IPS-18c (cell line): Measurements from ENCODE around the gene LECT2.

ENCODE experiments used
- H3K4me3 ChIP-seq: 2 replicates; pipeline ENCODE4 v1.7.0; 2013; ENCODE audit warnings: low read depth, mild to moderate bottlenecking, low read length, moderate library complexity; ENCODE audit not compliant: insufficient read depth
- H3K9me3 ChIP-seq: one replicate; pipeline ENCODE4 v1.6.1; 2013; ENCODE audit warnings: mild to moderate bottlenecking, low read length, moderate library complexity; ENCODE audit not compliant: control insufficient read depth, insufficient read depth

Gene LECT2

GRCh38 chr5:135954899-135955298 lies at the start of gene LECT2:
Gene LECT2 (minus strand): TSS chr5:135954983. CDS start chr5:135954833, 150 bp downstream.
- Histone ChIP-seq H3K4me3 (no peak within 1 kb of the TSS), H3K9me3 (no peaks in the 10 kb centered on the region)

DNA sequence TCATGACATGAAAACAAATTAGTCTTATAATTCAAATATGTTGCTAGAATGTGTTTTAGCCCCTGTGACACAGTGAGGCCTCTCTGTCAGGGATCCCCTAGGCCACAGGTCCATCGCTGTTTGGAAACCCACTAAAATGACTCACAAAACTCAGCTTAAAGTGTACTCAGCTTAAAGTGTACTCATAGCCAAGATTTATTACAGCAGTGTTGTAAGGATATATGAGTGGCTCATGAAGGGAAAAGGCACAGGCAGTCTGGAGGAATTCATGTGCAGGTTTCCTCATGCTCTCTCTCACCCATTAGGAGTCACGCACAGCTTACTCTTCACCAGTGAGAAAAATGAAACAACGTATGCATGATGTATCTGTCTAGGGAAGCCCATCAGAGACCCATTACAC lies 49.7 kb upstream of the LECT2 start:
- Histone ChIP-seq H3K9me3 (no peaks in the 10 kb centered on the region), H3K4me3 (no peak overlapping the region)

DNA sequence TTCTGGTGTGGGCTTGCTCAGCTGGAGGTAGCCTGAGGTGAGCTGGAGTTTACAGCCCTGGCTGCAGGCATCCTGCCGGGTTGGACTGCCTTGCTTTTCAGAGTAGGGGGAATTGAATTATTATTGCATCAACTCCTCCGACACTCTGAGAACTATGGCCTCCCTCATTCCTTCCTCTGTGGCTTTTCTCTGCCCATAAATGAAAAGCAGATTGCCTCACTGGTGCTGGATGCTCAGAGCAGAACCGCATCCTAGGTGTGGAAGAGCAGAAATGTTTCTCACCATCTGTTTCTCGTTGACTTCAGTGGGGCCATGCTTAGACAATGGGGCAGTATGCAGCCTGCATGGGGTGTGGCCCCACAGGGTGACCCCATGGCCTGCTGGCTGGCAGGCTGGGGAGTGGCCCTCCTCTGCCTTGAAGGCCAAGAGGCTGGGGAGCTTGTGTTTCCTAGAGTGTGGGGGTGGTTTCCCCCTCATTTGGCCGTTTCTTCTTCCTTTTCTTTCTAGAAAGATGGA lies 46.7 kb upstream of the LECT2 start:
- Histone ChIP-seq H3K4me3 (no peak overlapping the region), H3K9me3 (peaks cover 2% of the 10 kb centered on the region)

GRCh38 chr5:136000932-136001331 lies 46.1 kb upstream of the LECT2 start:
- no peak overlapping the region for H3K4me3 ChIP-seq
- H3K9me3 ChIP-seq, result peaks cover 2% of the 10 kb centered on the region

DNA sequence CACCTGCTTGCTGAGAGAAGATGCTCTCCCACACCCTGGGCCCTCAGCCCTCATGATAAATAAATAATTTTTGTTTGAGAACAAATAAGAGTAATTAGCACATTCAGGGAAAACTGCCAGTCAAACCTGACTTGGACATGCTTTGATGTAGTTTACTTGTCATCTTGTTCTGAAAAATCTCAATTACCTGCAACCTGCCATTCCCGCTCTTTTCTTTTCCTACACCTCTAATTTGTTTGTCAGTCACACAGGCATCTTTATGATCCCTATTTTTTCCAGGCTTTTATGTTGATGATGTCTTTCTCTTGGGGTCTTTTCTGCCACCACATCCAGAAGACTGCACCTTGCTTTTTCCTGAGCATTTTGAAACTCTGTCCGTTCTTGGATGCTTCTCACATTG lies 45.4 kb upstream of the LECT2 start:
- H3K4me3 ChIP-seq, result no peak overlapping the region
- H3K9me3 ChIP-seq, result peaks cover 2% of the 10 kb centered on the region

DNA sequence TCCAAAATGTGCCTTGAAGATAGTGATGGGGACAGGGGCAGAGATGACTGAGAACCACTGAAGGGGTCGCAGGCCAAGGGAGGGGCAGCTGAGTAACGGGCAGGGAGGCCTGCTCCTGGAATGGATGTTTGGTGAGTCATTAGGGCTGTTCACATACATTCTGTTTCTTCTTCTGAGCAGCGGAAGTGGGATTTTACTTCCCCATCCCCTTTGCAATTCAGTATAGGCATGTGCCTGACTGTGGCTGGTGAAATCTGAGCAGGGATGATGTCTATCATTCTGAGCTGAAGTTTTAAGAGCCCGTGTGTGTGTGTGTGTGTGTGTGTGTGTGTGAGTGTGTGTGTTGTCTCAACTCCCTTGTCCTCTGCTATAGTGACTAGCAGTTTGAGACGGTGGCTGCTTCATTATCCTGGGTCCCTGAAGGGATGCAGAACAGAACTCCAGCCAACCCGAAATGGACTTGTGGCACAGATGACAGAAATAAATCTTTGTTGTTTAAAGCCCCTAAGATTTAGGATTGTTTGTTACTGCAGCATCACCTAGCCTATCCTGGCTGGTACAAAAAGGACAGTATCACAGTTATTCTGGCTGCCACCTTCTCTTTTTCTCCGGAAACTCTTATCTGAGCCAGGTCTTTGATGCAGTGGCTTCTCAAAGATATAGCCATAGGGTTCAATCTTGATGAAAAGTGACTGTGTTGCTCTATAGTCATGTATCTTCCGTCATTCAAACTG lies 44.8 kb upstream of the LECT2 start:
- H3K4me3 ChIP-seq, result no peak overlapping the region
- peaks cover 2% of the 10 kb centered on the region for H3K9me3 ChIP-seq

GRCh38 chr5:135998889-135999288 lies 44.1 kb upstream of the LECT2 start:
- no peak overlapping the region for H3K4me3 ChIP-seq
- peaks cover 2% of the 10 kb centered on the region for H3K9me3 ChIP-seq

GRCh38 chr5:135997673-135998335 lies 43.0 kb upstream of the LECT2 start:
- Histone ChIP-seq H3K4me3 (no peak overlapping the region), H3K9me3 (peaks cover 2% of the 10 kb centered on the region)

- Histone ChIP-seq H3K4me3 (no peak overlapping the region), H3K9me3 (peaks cover 2% of the 10 kb centered on the region)
Measured at GRCh38 chr5:135996611-135997010, 41.8 kb upstream of the LECT2 start.

DNA sequence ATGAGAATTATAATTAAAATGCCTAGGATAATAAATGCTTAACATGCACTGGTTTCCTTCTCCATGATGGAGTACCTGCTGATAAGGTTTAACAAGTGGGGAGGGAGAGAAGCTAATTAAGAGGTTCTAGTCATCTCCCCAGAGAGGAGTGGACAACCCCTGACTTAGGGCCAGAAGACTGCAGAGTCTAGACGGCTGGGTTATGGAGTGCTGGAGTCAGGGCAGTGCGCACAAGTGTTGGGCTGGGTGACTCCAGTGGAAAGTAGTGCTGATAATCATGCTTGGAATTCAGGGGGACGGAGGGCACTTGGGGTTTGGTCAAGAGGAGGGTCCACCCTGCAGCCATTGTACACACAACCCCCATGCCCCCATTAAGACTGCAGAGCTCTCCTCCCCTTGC lies 41.2 kb upstream of the LECT2 start:
- H3K9me3 ChIP-seq, result peaks cover 2% of the 10 kb centered on the region
- no peak overlapping the region for H3K4me3 ChIP-seq

DNA sequence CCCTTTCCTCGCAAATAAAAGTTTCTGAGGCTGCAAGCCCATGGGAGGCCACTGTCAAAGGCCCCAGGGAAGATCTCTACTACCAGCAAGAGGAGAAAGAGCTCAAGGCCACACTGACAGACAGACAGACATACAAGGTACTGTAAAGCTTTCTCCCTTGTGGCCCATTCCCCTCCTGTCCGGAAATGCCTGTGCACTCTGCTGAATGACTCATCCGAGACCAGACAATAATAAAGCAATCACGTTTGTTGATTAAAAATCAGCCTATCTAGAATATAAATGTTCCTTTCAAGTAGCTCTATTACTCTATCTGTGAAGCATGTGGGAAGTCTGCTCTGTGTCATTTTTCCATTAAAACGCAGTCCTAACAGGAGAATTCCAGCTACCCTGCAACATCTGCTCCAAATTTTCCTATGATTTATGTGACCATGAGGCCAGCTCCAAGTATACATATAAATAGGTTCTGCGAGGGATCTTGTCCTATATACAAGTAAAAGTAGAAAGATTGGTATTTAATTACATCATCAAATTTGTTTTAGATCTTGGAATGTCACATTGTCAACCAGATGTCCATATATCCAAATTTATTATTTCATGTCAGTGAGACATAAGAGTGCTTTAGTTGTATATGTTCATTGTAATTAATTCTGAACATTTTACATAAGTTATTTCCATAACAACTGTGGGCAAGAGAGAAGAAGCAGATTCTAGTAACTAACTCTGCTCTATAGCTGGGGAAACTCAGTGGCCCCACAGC lies 39.3 kb upstream of the LECT2 start:
- H3K9me3 ChIP-seq, result peaks cover 2% of the 10 kb centered on the region
- no peak overlapping the region for H3K4me3 ChIP-seq

DNA sequence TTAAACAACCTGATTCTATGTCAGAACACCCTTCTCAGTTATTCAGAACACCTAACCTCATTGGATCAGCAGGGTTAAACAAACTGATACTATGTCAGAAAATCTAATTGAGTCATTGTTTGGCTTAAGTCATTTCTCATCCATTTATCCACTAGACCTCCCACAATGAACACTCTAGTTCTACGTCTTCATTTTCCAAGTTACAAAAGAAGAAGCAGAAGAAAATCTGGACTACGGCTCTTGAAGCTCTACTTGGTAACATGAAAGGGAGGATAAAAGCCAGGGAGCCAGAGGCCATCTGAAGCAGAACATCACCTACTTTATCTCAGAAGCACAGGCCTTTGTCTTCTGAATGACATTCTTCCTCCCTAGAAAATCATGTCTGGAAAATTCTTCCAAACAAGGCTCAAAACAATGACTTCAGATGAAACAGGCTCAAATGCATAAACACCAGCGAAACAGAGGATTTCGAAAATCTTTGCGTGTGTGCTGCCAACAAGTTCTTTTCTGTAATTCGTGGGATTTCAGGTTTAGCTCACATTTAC lies 38.6 kb upstream of the LECT2 start:
- no peak overlapping the region for H3K4me3 ChIP-seq
- H3K9me3 ChIP-seq, result no peaks in the 10 kb centered on the region

- H3K4me3 ChIP-seq, result no peak overlapping the region
- no peaks in the 10 kb centered on the region for H3K9me3 ChIP-seq
Measured at GRCh38 chr5:135991429-135991828, 36.6 kb upstream of the LECT2 start.

DNA sequence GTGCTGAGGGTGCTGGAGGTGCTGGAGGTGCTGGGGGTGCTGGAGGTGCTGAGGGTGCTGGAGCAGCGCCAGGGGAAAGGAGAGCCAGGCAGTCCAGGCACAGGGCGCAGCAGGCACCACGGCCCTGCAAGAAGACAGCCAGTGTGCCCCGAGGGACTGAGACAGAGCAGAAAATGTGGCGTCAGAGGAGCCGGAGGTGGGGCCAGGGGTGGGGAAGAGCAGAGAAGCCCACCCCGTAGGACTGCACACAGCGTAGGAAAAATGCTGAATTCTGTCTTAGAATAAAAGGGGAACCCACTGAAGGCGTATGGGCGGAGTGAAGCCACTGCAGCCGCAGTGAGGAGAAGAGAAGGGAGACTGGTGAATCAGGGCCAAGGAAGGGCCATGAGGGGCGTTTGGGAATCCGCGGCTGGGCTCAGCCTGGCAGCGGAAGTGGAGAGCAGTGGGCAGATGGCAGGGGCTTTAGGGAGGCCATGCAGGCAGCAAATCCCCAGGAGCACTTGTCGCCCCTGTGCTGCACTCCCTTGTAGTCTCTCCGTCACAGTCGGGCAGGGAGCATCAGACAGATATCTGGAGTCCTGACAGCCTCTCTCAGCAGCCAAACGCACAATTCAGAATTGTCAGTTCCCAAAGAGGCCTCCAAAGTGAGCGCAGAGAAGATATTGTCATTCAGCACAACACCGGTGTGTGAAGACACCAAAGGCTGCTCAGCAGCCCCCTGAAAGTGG lies 35.9 kb upstream of the LECT2 start:
- Histone ChIP-seq H3K9me3 (no peaks in the 10 kb centered on the region), H3K4me3 (no peak overlapping the region)

DNA sequence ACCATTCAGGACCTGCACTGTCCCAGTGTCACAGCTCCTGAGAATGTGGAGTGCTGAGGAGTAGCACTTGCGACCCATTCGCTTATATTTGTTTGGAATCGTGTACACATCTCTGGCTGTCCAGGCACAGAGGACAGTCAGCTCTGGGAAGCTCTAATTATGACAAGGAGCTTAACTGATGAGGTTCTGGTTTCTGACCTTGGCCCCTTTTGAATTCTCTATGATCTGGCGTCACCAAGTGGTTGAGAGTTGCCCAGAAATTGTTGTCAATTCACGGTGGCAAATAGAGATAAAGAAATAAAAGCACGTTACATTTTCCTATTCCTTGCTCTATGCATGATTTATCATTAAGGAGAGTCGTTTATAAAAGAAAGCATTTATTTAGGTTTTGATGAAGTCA lies 34.9 kb upstream of the LECT2 start:
- no peak overlapping the region for H3K4me3 ChIP-seq
- H3K9me3 ChIP-seq, result no peaks in the 10 kb centered on the region

DNA sequence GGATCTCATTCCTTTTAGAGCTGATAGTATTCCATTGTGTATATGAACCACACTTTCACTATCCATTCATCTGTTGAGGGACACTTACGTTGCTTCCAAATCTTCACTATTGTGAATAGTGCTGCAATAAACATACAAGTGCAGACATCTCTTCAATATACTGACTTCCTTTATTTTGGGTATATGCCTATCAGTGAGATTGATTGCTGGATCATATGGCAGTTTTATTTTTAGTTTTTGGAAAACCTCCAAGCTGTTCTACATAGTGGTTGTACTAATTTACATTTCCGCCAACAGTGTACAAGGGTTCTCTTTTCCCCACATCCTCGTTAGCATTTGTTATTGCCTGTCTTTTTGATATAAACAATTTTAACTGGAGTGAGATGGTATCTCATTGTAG lies 33.8 kb upstream of the LECT2 start:
- Histone ChIP-seq H3K4me3 (no peak overlapping the region), H3K9me3 (no peaks in the 10 kb centered on the region)

GRCh38 chr5:135986891-135987401 lies 32.2 kb upstream of the LECT2 start:
- H3K4me3 ChIP-seq, result no peak overlapping the region
- no peaks in the 10 kb centered on the region for H3K9me3 ChIP-seq
